Retinal pigment epithelial cell (primary cell): Measurements from ENCODE around the gene MALAT1.
A peak's percentile ranks its signal among the peaks of the same experiment; 100 is the strongest.

Source experiments
- DNase-seq: peaks from one replicate; pipeline ENCODE4 v3.0.0-alpha.2; 2010; ENCODE audit warnings: low read depth
- H3K4me3 ChIP-seq: 2 replicates; pipeline ENCODE4 v1.5.1; 2011; ENCODE audit warnings: mild to moderate bottlenecking, low read length, control low read depth, moderate library complexity
- TF ChIP-seq, protein P1 (sequence below): conservative IDR thresholded peaks from 2 replicates; pipeline ENCODE4 v1.5.1; 2011; ENCODE audit warnings: low read depth, low read length, control low read depth, inconsistent platforms

Gene MALAT1

DNA sequence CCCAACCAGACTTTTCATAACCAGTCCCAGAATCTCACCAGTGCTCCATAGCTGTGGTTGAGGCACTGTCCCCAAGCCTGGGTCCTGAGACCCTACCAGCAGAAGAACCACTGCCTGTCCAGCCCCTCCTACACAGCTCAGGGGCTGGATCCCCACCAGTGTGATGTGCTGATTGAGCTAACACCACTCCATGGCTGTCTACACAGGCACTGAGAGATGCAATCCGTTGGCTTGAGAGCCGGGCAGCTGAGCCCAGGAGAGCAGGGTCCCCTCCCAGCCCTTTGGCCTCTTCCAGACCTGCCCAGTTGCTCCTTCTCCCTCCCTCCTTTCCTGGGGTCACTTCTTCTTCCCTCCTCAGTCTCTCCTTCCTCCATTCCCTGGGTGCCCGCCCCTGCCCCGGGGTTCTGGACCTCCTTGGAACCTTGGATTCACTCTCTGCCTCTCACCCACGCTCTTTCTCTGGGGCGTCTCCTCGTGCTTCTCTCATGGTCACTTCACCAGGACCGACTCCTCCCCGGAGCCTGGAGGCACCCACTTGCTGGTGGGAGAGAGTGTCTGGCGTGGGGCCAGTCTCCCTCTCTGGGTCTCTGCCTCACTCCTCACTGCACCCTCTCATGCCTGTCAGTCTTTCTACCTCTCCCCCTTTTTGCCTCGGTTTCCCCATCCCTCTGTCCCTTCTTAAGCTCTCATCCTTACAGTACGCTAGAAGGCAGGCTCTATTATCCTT, 25.3 kb downstream of the MALAT1 start:
- DNase-seq = no peak
- peak overlapping the region; percentile 28 for H3K4me3 ChIP-seq
- TF ChIP-seq, protein P1, sequence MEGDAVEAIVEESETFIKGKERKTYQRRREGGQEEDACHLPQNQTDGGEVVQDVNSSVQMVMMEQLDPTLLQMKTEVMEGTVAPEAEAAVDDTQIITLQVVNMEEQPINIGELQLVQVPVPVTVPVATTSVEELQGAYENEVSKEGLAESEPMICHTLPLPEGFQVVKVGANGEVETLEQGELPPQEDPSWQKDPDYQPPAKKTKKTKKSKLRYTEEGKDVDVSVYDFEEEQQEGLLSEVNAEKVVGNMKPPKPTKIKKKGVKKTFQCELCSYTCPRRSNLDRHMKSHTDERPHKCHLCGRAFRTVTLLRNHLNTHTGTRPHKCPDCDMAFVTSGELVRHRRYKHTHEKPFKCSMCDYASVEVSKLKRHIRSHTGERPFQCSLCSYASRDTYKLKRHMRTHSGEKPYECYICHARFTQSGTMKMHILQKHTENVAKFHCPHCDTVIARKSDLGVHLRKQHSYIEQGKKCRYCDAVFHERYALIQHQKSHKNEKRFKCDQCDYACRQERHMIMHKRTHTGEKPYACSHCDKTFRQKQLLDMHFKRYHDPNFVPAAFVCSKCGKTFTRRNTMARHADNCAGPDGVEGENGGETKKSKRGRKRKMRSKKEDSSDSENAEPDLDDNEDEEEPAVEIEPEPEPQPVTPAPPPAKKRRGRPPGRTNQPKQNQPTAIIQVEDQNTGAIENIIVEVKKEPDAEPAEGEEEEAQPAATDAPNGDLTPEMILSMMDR = no peak

DNA sequence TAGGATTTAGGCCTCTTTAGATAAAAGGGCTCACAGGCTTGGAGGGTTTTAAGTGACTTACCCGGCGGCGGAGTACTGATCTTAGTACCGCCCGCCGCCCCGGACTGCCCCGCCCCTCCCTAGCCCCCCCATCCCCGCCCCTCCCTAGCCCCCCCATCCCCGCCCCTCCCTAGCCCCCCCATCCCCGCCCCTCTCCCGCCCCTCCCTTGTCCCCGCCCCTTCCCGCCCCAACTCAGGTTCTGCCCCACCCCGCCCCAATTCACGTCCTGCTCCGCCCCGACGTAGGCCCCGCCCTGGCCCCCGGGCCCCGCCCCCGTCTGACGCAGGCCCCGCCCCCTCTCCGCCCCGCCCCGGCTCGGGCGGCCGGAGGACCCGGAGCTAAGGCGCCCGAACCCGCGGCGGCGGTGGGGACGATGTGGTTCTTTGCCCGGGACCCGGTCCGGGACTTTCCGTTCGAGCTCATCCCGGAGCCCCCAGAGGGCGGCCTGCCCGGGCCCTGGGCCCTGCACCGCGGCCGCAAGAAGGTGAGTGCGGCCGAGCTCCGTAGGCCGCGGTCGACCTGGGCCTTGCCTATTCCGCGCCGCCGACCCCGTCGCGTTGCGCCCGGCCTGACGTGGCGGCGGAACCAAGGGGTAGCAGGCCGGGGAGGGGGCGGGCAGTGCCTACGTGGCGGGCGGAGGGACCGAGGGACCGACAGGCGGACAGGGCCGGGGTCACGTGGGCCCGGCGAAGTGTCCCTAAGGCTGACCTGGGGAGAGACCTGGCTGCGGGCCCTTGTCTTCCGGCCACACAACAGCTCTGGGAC, 26.1 kb downstream of the MALAT1 start, which contains the start of gene SCYL1:
Gene SCYL1, plus strand, starts transcription at position 343 of the 805 bp plus-strand sequence. Its CDS starts 71 bp downstream, at position 414.
- TF ChIP-seq, protein P1 = no peak
- DNase-seq = no peak
- peak within 1 kb of the TSS; percentile 73 for H3K4me3 ChIP-seq

DNA sequence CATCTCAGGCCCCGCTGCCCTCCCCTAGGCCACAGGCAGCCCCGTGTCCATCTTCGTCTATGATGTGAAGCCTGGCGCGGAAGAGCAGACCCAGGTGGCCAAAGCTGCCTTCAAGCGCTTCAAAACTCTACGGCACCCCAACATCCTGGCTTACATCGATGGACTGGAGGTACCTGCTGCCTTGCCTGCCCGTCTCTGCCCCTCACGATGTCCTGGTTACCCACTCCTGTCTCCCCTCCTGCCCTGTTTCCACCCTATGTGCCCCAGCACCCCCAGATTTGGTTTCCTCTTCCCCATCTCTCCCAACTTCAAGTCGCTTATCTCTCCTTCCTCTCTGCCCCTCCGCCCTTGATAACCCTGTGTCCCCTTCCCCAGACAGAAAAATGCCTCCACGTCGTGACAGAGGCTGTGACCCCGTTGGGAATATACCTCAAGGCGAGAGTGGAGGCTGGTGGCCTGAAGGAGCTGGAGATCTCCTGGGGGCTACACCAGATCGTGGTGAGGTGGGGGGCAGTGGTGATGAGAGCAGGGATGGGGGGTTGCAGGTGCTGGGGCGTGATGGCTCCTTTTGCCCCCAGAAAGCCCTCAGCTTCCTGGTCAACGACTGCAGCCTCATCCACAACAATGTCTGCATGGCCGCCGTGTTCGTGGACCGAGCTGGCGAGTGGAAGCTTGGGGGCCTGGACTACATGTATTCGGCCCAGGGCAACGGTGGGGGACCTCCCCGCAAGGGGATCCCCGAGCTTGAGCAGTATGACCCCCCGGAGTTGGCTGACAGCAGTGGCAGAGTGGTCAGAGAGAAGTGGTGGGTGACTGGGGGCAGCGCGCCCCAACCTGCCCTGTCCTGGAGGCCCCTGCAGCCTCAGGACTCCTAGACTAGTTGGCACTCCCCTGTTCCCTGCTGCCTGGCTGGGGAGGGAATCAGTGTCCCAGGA, 27.0 kb downstream of the MALAT1 start:
- peak overlapping the region; percentile 73 for H3K4me3 ChIP-seq
- TF ChIP-seq, protein P1 = no peak
- DNase-seq = no peak

DNA sequence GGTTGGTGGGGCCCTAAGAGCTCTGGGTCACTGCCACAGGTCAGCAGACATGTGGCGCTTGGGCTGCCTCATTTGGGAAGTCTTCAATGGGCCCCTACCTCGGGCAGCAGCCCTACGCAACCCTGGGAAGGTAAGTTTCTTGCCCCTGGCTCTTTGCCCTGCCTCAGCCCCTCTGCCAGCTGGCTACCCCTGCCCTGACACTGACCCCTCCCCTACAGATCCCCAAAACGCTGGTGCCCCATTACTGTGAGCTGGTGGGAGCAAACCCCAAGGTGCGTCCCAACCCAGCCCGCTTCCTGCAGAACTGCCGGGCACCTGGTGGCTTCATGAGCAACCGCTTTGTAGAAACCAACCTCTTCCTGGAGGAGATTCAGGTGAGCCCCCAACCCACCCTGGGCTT, 27.9 kb downstream of the MALAT1 start:
- TF ChIP-seq, protein P1 = no peak
- DNase-seq = no peak
- H3K4me3 ChIP-seq = no peak overlapping the region

DNA sequence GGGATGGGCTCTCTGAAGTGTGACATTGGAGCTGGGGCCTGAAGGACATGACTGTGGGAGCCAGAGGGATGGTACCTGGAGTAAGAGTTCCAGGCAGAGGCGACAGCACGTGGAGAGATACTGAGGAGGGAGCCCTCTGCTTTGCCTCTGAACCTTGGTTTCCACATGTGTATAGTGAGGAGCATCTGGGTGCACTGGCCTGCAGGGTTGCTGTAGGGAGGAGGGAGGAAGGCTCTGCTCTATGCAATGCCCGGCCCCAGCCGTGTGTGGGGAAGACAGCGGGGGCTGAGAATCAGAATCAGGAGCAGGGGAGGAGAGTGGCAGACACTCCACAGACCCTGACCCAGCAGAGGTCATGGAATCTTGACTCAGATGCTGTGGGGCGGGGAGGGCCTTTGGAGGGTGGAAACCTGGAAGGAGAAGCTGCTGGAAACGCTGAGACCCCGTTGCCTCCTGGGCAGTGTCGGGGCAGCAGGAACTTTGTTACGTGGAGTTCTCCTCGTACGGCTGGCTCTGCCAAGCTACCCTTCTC, 30.0 kb downstream of the MALAT1 start:
- no peak for DNase-seq
- H3K4me3 ChIP-seq = no peak overlapping the region
- TF ChIP-seq, protein P1 = no peak

DNA sequence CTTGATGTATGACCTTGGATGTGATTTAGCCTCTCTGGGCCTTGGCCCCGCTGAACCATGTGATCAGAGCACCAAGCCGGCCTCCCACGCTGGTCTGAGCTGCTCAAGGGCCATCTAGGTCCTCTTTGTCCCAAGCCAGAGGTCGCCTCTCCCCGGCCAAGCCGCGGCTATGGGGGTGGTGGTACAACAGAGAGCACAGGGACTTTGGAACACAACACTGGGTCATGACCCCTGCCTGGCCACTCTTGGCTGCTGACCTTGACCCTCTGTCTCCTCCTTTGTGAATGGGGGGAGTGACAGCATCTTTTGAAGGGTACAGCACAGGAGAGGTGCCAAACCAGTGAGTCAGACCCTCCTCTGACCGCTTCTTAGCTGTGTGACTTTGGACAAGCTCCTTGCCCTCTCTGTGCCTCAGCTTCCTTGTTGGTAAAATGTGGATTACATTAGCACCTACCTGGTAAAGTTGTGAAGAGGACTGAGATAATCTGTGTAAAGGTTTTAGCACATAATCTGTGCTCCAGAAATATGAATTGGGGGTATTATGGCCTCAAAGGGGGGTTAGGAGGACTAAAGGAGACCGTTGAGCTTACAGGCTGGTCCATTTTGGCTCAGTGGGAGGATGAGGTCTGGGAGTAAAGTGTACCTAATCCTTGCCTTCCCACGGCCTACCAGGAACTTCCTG, 30.8 kb downstream of the MALAT1 start:
- DNase-seq = no peak
- TF ChIP-seq, protein P1 = no peak
- H3K4me3 ChIP-seq = no peak overlapping the region
